Heart left ventricle (tissue), 13 donors: ENCODE data around the gene ABL2.

Experiments used
- CTCF ChIP-seq, 12 donors: fragments of 200-600 bp; sonication (generic) in 4 of 12; IDR thresholded peaks; one replicate each; pipeline versions ENCODE4 v1.5.0 to v1.8.0; 2018 to 2022; ENCODE audit warnings: antibody characterized with exemption in 12 of 12, mild to moderate bottlenecking in 5 of 12
- POLR2A ChIP-seq, 2 donors: fragments of 450-650 bp; IDR thresholded peaks; one replicate each; pipeline ENCODE4 v1.6.1; 2017; ENCODE audit warnings: antibody characterized with exemption in 2 of 2, mild to moderate bottlenecking in 2 of 2, moderate library complexity in 2 of 2
- donor health status: ischemic (EF 13 %, LVEDD 7.1; RV severe dilation, severe dysfunction).
- donor health status: DM: no; HTN: yes; CAD: no.
- donor health status: DM: no; HTN: no; CAD: no.
- donor health status: ischemic (EF 25% LVEDD 6.9; RV normal size, moderate dysfunction).
- donor health status: ischemic (EF 25% LVEDD 5.7; RV mildly dilated, moderate dysfunction).
- donor health status: ischemic (EF 35%, LVEDD 5.7; RV mildly dilated, moderate dysfunction).
- donor health status: nonischemic (EF 11% LVEDD 7.7; RV severe dilation, severe dysfunction).
- donor health status: DM: yes; HTN: yes; CAD: no.
- donor health status: PGD.
- donor health status: ischemic (EF 29% LVEDD 5.4; RV normal size, mild dysfunction).
- donor health status: nonischemic (EF 23%, LVEDD 6.1; RV moderate dilation, normal function).

- TF ChIP-seq CTCF (IDR thresholded peaks at IDR 0.05) = no peak
- TF ChIP-seq POLR2A (IDR thresholded peaks at IDR 0.05) = no peak
Observed at GRCh38 chr1:179066471-179066870, 163.0 kb downstream of the ABL2 start.
